GM19452 (cell line): Measurements from ENCODE around the gene METTL22.
"Not testable (repeated sequence)": the region's sequence is repeated elsewhere in the genome, so short reads cannot be mapped to it uniquely, and the experiment has no call there.

Source experiments
- ATAC-seq: cut with Tn5 transposase; IDR thresholded peaks from one replicate; pipeline ENCODE4 v1.9.1; 2021; ENCODE audit not compliant: unreplicated experiment

The METTL22 gene

DNA sequence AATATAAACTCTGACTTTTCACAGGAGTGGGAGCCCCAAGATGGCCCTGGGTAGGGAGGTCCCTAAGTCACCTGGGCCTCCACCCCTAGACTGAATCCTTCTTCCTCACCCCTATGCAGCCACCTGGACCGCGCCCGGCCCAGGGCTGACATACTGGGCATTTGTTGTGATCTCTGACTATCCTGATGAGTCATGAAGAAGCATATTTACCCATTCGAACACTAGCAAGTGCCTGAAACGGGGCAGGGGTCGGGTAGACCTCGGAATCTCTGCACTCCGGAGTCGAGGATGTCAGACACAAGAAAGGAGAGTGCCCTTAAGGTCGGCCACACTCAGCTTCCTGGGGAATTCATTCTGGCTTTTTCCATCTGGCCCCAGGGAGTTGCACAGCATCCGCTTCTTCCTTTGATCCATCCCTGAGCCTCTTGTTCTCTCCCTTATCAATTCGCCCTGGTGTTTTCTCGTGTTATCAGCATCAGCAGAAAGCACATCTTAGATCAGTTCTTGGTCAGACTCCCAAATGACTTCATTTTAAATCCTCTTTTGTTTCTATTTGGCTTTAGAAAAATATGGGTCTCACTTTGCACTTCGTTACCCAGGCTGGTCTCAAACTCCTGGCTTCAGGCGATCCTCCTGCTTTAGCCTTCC is 10.4 kb downstream of the METTL22 start:
- ATAC-seq, result no peak

DNA sequence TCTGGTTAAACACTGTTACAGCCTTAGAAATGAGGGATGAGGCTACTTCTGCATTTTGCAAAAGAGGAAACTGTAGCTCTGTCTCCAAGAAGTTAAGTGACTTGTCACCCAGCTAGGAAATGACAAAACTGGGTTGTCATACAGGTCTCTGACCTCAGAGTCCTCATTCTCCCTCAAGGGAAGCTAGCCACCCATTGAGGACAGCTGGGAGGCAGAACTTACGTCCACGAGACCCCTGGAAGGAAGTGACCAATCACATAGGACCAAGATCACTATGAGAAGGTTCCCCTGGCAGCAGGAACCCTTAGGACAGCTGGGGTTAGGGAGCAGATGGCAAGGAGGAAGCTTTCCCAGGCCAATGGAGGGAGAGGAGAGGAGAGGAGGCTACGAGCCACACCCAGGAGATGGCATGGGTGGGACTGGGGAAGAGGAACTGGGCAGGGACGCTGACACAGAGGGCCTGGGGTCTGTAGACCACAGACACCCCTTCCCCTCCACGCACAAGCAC is 11.2 kb downstream of the METTL22 start:
- no peak for ATAC-seq

DNA sequence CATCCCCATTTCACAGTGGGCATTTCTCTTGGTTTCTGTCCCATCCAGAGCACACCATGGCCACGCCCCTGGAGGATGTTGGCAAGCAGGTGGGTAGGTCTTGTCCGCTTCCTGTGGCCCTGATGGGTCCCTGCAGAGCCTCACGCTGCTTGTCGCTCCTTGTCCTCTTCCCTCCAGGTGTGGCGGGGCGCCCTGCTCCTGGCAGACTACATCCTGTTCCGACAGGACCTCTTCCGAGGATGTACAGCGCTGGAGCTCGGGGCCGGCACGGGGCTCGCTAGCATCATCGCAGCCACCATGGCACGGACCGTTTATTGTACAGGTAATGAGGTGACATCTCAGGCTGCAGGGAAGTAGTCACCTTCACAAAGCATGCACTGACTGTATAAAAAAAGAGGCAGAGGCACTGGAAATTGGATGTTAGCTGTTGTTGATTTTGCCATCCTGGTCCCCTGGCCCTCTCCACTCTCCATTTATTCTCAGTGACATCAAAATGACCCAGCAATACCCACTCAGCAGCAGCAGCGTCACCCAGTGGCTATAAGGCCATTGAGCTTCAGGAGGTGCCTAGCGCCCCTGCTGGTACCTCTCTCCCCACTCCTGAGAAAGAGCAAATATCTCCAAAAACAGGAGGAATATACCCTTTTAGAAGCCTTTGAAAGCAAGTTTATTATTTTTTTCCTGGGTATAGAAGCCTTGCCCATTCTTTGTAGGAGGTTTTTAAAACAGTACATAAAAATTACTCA is 13.7 kb downstream of the METTL22 start:
- ATAC-seq, result no peak

DNA sequence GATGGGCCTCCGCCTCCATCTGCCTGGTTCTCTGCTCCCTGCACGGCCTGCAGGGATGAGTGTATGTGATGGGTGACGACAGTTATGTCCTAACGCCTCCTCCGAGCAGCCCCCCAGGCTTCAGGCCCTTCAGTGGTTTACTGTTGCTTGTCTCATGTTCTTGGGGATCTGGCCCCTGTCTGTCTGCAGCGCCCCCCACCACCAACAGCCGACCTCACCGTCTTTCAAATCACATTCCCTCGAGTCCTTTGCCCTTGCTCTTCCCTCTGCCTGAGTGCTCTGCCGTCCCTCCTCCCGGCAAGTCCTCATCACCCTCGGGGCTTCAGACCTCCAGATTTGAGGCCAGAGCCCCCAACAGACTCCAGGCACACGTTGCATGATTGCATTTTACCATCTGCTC is 18.2 kb downstream of the METTL22 start:
- no peak for ATAC-seq

DNA sequence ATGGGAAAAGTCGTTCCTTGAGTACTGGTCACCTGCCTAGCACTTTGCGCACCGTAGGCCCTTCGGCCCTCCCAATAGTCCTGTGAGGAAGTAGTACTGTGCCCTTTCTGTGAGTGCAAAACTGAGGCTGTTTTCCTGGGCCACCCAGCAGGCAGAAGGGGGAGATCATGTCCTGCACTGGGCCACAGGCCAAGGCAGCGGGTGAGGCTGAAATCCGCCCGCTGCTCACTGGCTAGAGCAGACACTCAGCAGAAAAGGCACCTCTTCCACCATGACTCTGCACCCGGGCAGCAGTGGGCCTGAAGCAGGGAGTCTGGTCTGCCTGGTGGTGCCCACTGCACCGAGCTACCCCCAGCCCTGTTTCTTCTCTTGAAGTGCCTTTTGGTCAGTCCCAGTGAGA is 20.2 kb downstream of the METTL22 start:
- no peak for ATAC-seq

DNA sequence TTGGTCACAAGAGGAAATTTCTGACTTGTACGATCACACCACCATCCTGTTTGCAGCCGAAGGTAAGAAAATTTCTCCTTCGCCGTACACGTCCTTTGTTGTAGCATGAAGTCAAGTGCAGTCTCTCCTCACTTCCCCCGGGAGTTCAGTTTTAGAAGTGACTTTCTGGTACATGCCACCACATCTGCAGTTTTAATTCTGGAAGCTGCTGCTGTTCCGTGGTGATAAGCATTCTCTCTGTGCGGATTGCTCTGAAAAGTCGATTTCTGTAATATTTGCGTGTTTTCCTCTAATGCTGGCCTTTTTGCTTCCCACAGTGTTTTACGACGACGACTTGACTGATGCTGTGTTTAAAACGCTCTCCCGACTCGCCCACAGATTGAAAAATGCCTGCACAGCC is 20.6 kb downstream of the METTL22 start:
- ATAC-seq, result no peak

DNA sequence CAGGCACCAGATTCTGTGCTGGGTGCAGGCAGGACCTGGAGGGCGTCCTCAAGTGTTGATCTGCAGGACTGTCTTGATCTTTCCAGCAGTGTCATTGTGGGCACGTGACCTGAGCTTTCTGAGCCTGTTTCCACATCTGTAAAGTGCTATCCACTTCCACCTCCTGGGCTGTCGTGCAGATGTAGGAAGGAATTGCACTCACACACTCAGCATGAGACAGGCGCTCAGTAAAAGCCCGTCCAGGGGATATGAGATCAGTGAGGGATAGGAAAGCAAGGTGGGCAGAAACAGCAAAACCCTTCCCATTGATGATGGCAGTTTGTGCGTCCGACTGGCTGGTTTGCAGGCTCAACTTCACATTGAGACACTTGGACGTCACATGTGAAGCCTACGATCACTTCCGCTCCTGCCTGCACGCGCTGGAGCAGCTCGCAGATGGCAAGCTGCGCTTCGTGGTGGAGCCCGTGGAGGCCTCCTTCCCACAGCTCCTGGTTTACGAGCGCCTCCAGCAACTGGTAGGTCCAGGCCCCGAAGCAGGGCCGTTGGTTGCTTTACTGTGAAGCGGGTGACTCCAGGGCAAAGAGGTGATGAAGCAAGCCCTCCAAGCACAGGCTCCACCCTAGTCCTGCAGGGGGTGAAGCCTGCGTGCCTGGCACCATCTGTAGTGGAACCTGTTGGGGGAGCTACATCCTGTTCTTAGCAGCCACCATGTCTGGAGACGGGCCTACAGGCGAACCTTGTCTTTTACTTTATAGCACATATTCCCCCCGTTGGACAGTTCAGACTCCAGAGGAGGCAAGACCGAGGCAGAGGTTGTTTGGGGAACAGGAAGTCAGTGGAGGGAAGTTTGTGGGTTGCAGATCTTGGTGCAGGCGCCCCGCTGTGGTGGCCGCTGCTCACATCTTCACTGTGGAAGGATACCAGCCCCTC is 23.0 kb downstream of the METTL22 start:
- no peak for ATAC-seq

DNA sequence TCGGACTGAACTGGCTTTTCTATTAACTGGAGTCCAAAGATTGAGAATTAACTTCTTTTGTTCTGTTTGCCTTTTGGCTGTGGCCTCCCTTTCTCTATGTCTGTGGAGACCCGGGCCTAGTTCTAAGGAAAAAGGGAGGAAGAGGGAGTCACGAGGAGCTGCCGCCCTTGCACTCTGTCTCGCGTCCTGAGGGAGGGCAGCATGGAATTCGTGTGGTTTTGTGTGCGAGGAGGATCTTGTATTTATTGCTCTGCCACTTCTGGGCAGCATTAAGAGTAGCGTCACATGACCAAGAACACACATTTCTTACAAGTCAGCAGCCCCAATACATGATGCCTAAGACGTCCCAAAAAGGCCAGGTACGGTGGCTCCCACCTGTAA is 23.6 kb downstream of the METTL22 start:
- ATAC-seq, result no peak

DNA sequence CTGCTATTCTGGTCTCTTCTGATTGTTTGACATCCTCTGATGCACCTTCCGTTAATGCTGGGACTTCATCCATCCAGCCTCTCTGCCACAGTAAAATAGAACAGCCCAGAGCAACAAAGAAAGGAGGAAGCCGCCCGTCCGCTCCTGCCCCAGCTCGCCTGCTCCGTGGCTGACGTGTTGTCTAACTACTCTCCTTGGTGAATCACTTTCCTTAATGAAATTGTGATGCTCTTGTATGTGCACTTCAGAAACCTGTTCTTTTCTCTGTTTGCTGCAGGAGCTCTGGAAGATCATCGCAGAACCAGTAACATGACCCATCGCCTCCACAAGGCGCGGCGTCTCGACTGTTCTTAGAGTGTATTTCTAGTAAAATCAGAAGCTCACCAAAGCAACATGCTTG is 24.3 kb downstream of the METTL22 start:
- no peak for ATAC-seq

DNA sequence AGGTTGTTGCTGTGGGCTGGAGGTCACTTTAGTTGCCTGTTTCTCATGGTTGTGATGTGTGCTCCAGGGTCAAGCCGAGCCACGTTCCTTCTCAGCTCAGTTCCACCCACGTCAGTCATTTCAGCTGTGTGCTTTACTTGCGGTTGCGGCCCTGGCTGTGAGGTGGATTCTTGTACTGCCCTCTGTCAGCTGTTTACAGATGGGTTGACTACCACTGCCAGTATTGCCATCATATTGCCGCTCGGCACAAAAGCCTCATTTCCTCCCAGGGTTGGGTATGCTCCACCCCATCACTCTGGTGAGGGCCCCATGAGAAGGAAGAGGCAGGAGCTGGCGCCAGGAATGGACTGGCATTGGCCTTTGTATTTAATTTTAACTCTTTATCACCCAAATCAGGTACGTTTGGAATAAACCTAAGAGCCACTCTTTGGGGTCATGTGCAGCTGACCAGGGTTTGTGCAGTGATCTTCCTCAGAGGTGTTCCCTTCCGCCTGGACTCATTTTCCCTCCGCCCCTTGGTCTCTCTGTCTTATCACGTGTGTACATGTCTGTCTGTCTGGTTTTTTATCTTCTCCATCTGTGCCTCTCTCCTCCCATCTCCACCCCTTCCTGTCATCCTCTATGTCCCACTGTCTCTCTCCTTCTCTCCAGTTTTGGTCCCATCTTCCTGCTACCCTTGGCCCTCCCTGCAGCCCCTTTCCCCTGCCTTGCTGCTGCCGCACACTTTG is 25.0 kb downstream of the METTL22 start:
- ATAC-seq, result no peak

DNA sequence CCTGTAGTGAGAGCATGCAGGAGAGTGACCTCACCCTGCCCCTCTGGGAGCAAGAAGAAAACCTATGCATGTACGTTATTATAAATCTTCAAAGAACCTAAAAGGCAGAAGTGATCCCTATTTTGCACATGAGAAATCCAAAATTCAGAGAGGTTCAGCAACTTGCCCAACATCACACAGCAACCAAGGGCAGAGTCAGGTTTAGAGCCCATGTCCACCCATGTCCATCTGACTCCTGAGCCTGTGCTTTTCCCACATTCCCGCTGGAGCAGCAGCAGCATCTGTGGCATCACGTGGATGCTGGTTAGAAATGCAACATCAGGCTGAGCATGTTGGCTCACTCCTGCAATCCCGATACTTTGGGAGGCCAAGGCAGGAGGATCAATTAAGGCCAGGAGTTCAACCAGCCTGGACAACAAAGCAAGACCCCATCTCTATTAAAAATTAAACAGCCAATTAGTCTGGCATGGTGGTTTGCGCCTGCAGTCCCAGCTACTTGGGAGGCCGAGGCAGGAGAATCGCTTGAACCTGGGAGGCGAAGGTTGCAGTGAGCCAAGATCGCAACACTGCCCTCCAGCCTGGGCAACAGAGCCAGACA is 26.3 kb downstream of the METTL22 start:
- ATAC-seq, result no peak

DNA sequence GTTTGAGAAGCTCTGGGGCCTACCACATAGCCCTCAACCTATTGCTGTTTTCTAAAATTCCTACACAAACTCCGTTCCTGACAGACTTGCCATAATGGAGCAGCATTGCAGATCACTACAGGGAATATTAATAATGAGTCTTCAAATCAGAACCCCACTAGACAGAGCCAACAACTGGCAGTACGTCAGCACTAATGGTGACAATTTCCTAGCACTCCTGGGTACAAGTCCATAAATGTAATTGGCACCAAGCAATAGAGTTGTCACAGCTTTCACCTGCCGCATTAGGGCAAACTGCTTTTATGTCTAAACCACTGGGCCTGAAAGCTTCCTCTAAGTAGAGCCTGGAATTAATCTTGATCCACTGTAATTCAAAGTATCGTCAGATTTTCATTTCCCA is 27.4 kb downstream of the METTL22 start:
- no peak for ATAC-seq

DNA sequence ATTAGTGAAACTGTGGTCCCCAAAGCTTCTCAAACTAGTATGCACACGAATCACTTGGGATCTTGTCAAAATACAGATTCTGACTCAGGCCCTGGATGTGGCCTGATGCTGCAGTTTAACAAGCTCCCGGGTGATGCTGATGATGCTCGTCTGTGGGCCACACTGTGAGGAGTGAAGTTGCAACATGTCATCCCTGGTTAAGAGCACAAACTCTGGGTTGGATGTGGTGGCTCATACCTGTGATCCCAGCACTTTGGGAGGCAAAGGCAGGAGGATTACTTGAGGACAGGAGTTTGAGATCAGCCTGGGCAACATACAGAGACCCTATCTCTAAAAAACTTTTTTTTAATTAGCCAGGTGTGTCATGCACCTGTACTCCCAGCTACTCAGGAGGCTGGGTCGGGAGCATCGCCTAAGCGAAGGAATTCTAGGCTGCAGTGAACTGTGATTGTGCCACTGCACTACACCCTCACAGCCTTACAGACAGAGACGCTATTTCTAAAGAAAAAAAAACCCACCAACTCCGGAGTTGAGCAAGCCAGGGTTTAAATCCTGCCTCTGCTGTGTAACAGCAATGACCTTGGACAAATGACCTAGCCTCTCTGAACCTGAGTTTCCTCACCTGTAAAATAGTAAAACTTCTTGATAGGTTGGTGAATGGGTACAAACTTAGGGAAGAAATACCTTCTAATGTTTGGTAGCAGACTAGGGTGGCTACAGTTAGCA is 28.5 kb downstream of the METTL22 start:
- ATAC-seq, result no peak

DNA sequence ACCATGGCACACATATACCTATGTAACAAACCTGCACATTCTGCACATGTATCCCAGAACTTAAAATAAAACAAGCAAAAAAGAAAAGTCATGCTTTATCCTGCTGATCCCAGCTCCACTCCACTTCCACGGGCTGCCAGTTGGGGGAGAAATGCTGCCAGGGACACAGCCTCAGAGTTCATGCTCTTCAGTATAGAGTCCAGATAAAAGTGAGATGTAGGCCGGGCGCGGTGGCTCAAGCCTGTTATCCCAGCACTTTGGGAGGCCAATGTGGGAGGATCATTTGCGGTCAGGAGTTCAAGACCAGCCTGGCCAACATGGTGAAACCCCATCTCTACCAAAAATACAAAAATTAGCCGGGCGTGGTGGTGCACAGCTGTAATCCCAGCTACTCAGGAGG is 30.5 kb downstream of the METTL22 start:
- not testable (repeated sequence) for ATAC-seq

DNA sequence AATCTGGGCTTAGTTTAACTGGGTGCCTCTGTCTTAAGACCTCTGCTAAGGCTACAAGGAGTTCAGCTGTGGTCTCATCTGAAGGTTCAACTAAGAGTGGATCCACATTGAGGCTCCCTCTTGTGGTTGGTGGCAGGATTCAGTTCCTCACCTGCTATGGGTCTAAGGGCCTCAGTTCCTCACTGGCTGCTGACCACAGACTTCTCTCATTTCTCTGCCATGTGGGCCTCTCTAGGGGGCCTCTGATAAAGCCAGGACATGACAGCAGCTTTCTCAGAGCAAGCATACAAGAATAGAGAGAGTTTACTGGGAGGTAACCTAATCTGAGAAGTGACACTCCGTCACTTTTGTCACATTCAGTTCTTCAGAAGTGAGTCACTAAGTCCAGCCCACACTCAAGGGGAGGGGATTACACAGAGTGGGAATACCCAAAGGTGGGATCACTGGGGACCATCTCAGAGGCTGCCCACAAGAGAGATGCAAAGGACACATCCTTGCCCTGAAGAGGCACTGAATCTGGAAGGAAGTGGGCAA is 33.8 kb downstream of the METTL22 start:
- peak; percentile 76 for ATAC-seq

DNA sequence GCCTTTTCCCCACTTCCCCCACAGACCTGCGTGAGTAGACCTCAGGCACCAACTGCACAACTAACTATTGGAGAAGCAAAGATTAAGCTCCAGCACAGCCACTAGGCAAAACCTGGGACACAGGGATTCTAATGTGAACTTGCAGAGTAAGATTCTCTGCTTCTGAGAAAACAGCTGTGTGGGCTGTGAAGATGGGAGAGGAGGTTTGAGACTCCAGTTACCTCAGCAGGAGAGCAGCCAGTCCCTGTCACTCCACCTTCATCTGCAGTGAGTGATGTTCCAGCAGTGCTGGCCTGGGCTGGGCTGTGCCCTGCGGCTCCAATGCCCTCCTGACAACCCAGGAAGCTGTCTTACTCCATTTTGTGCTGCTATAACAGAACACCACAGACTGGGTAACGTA is 34.9 kb downstream of the METTL22 start:
- no peak for ATAC-seq

DNA sequence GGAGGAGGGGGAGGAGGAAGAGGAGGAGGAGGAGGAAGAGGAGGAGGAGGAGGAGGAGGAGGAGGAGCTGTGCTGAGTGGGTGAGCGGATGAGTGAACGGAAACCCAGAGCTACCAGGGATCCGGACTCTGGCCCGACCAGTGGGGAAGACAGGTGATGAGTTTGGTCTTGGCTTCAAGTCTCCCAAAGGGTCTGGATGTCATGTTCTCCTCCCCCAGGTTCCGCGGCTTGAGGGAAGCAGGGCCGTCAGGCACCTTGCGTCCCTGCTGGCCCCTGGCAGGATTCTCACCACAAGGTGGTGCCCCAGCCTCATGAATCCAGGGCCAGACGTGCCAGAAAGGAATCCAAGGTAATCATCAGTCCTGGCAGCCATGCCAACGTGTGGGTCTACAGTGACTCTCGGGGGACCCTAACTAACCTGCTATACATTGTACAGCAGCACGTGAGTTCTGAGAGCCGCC is 39.4 kb downstream of the METTL22 start:
- ATAC-seq, result no peak

DNA sequence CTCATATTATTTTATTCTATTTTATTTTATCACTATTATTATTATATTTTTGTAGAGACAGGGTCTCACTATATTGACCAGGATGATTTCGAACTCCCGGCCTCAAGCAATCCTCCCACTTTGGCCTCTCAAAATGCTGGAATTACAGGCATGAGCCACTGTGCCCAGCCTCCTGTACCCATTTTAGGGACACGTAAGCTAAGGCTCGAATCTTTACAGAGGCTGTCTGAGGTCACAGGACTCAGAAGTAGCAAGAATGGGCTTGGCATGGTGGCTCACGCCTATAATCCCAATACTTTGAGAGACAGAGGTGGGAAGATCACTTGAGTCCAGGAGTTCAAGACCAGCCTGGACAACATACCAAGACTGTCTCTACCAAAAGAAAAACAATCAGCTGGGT is 40.2 kb downstream of the METTL22 start:
- no peak for ATAC-seq
